Peyer's patch (tissue), 4 donors: ENCODE measurements around the gene MEI4. TPM values are rescaled to one million over a fixed set of nuclear protein-coding genes. Genes with fewer than 3 reads are reported as not detected.

Experiments used
- DNase-seq, 3 donors: peaks; one replicate each; pipeline ENCODE4 v3.0.0-alpha.2; 2017 to 2019
- H3K27ac ChIP-seq, 4 donors: fragments of 200-600 bp; sonication (generic); one replicate each; pipeline ENCODE4 v1.5.1; 2016 to 2019
- H3K27me3 ChIP-seq, 2 donors: fragments of 200-600 bp; sonication (generic); one replicate each; pipeline ENCODE4 v1.5.1; 2019
- H3K36me3 ChIP-seq, 3 donors: fragments of 200-600 bp; sonication (generic); one replicate each; pipeline ENCODE4 v1.5.1; 2016 to 2019
- H3K4me1 ChIP-seq, 4 donors: fragments of 200-600 bp; sonication (generic); one replicate each; pipeline ENCODE4 v1.5.1; 2016 to 2019
- H3K4me3 ChIP-seq, 4 donors: fragments of 200-600 bp; sonication (generic); 1 replicate in 3 of 4; 2 replicates in 1 of 4; pipeline ENCODE4 v1.5.1; 2016 to 2019; ENCODE audit warnings: mild to moderate bottlenecking in 1 of 4
- H3K9me3 ChIP-seq, 4 donors: fragments of 200-600 bp; sonication (generic); one replicate each; pipeline ENCODE4 v1.5.1; 2016 to 2019; ENCODE audit warnings: mild to moderate bottlenecking in 1 of 4
- CTCF ChIP-seq, 6 experiments: fragments of 450-650 bp in 4 of 6; fragments of 200-600 bp in 2 of 6; sonication (generic) in 1 of 6; IDR thresholded peaks; one replicate each; pipeline ENCODE4 v1.5.1; 2017 to 2019; ENCODE audit warnings: antibody characterized with exemption in 6 of 6, mild to moderate bottlenecking in 3 of 6, moderate library complexity in 1 of 6
- POLR2A ChIP-seq, 2 donors: fragments of 450-650 bp; IDR thresholded peaks; one replicate each; pipeline ENCODE4 v1.5.1; 2017; ENCODE audit warnings: antibody characterized with exemption in 2 of 2, mild to moderate bottlenecking in 2 of 2, moderate library complexity in 2 of 2
- total RNA-seq, 4 donors: library from RNA; depleted of rRNA; stranded (reverse); fragments of >200 nt; gene quantifications; one replicate each; pipeline ENCODE4 v1.1.0, GENCODE V29; 2016

The MEI4 gene
- total RNA-seq, 4 donors from 2014 or later = not detected

DNA sequence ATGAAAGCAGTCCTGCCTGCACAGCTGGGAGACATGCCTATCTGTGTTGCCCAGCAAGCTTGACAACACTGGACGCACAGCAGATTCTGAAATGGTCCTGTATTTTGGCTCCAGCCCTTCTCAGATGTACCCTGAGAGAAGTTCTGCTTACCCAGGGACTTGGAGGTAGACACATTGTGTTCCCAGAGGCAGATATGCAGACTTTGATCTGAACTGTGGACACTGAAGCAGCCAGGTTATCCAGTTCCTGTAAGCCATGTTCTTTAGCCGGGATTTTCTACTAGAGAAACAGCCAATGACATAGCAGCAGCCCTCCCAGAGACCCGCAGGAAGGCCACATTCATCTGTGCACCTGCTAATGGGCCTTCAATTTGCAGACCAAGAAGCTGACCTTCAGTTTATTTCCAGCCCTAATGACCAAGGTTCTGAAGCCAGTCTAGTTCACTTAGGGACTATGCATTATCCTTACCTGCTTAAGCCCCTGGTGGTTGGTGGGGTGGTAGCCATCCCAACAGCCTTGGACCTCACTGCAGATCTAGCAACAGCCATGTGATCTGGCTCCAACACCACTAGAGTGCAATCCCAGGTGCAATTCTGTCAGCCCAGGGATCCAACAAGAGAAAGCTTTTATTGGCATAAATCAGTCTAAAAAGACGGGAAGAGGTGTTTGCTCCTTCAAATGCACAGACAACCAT lies 134.2 kb downstream of the MEI4 start:
- Histone ChIP-seq H3K4me1 (no peaks in the 10 kb centered on the region), H3K4me3 (no peak overlapping the region), H3K36me3 (no peaks in the 10 kb centered on the region), H3K27ac (no peak overlapping the region), H3K9me3 (no peaks in the 10 kb centered on the region), H3K27me3 (no peaks in the 10 kb centered on the region)
- TF ChIP-seq CTCF (IDR thresholded peaks at IDR 0.05) (no peak), POLR2A (IDR thresholded peaks at IDR 0.05) (no peak)
- DNase-seq = no peak

DNA sequence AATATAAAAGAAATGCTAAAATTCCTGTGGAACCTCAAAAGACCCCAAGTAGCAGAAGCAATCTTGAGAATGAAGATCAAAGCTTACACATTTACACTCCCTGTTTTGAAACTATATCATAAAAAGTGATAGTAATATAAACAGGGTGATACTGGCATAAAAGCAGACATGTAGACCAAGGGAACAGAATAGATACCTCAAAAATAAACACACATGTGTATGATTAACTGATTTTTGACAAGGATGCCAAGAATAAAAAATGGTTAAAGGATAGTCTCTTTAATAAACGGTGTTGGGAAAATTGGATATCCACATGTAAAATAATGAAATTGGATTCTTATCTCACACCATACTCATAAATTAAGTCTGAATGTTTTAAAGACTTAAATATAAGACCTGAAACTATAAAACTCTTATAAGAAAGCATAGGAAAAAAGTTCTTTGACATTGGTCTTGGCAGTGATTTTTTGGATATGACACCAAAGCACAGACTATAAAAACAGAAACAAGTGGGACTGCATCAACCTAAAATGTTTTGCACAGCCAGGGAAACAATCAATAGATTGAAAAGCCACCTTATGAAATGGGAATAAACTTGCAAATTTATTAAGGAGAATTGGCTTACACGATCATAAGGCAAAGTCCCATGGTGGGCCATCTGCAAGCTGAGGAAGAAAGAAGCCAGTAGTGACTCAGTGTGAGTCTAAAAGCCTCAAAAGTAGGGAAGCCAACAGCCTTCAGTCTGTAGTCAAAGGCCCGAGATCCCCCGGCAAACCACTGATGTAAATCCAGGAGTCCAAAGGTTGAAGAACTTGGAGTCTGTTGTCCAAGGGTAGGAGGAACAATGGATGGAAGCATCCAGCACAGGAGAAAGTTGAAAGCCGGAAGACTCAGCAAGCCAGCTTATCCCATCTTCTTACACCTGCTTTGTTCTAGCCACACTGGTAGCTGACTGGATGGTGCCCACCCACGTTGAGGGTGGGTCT lies 144.3 kb downstream of the MEI4 start:
- TF ChIP-seq CTCF (IDR thresholded peaks at IDR 0.05) (no peak), POLR2A (IDR thresholded peaks at IDR 0.05) (no peak)
- H3K27me3 ChIP-seq = no peaks in the 10 kb centered on the region
- H3K27ac ChIP-seq = no peak overlapping the region
- no peak for DNase-seq
- H3K36me3 ChIP-seq = no peaks in the 10 kb centered on the region
- no peak overlapping the region for H3K4me3 ChIP-seq
- H3K9me3 ChIP-seq = no peaks in the 10 kb centered on the region
- H3K4me1 ChIP-seq = no peaks in the 10 kb centered on the region

GRCh38 chr6:77812304-77812703 lies 159.5 kb downstream of the MEI4 start:
- Histone ChIP-seq H3K4me3 (no peak overlapping the region), H3K36me3 (no peaks in the 10 kb centered on the region), H3K4me1 (no peaks in the 10 kb centered on the region), H3K27me3 (no peaks in the 10 kb centered on the region), H3K9me3 (no peaks in the 10 kb centered on the region), H3K27ac (no peak overlapping the region)
- TF ChIP-seq POLR2A (IDR thresholded peaks at IDR 0.05) = no peak
- TF ChIP-seq CTCF (IDR thresholded peaks at IDR 0.05) = no peak
- DNase-seq = no peak

GRCh38 chr6:77813090-77813489 lies 160.3 kb downstream of the MEI4 start:
- no peaks in the 10 kb centered on the region for H3K27me3 ChIP-seq
- no peak overlapping the region for H3K27ac ChIP-seq
- TF ChIP-seq POLR2A (IDR thresholded peaks at IDR 0.05) = no peak
- TF ChIP-seq CTCF (IDR thresholded peaks at IDR 0.05) = no peak
- no peaks in the 10 kb centered on the region for H3K36me3 ChIP-seq
- no peaks in the 10 kb centered on the region for H3K4me1 ChIP-seq
- DNase-seq = no peak
- H3K4me3 ChIP-seq = no peak overlapping the region
- no peaks in the 10 kb centered on the region for H3K9me3 ChIP-seq

DNA sequence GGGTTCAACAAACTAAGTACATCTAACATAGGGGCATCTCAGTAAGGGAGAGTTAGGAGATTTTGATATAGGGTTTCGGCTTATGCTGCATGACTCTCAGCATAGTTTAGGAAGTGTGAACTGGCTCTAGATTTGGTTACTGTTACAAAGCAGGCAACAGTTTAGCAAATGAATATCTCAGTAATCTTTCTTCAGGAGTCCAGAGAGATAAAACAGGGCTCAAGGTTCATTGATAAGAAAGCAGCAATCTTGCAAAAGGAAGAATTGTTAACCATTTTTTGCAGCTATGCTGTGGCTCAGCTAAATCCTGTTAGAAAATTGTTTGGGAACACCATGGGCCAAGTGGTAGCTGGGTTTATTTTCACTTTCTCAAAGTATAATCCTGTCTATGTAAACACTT lies 161.3 kb downstream of the MEI4 start:
- no peaks in the 10 kb centered on the region for H3K9me3 ChIP-seq
- no peaks in the 10 kb centered on the region for H3K27me3 ChIP-seq
- H3K4me1 ChIP-seq = no peaks in the 10 kb centered on the region
- H3K36me3 ChIP-seq = no peaks in the 10 kb centered on the region
- TF ChIP-seq POLR2A (IDR thresholded peaks at IDR 0.05) = no peak
- TF ChIP-seq CTCF (IDR thresholded peaks at IDR 0.05) = no peak
- H3K4me3 ChIP-seq = no peak overlapping the region
- H3K27ac ChIP-seq = no peak overlapping the region
- DNase-seq = no peak
